GM18519 (cell line): ENCODE results near the gene ADRA1B.
A peak's percentile ranks its signal among the peaks of the same experiment; 100 is the strongest.
"Not testable (repeated sequence)": the region's sequence is repeated elsewhere in the genome, so short reads cannot be mapped to it uniquely, and the experiment has no call there.

ENCODE experiments used
- ATAC-seq: cut with Tn5 transposase; IDR thresholded peaks from one replicate; pipeline ENCODE4 v1.9.1; 2021; ENCODE audit warnings: mild to moderate bottlenecking, moderate library complexity; ENCODE audit not compliant: unreplicated experiment, low FRiP score

Gene ADRA1B

DNA sequence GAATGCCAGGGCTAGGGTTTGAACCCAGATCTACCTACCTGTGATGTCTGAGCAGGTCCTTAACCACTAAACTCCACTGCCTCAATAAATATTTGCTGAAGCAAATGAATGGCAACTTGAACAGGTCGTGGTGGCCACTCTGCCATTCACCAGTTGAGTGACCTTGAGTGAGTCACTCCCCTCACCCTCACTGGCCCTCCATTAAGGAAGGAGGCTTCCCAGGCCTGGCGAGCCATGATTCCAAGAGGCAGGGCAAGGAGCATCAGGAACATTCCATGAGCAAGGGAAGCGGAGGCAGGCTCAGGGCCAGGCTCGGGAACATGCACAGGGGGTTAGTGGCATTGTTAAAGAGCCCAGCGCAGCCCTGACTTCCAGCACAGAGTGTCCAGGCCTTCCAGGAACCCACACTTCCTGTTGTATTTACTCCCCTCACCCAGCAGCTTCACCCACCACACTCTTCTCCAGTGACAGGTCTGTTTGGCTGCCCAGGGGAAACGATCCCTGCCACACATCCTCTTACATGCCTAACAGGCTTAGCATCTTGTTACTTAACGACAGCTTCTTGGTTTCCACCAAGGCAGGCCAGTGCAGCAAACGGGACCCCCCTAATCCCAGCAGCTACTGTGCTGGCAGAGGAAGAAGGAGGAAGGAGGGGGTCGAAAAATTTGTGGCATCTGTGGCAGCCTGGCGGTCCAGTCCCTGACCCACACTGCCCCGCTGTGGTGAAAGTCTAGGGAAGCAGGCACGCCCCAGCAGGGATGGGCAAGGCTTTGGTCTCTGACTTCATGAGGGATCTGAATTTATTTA lies 49.0 kb downstream of the ADRA1B start:
- ATAC-seq: no peak

DNA sequence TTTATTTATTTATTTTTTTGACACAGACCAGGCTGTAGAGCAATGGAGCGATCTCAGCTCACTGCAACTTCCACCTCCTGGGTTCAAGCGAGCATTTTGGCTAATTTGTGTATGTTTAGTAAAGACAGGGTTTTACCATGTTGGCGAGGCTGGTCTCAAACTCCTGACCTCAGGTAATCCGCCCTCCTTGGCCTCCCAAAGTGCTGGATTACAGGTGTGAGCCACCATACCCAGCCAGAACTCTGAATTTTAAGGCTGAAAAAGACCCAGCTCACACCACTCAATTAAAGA lies 49.5 kb downstream of the ADRA1B start:
- ATAC-seq: not testable (repeated sequence)

DNA sequence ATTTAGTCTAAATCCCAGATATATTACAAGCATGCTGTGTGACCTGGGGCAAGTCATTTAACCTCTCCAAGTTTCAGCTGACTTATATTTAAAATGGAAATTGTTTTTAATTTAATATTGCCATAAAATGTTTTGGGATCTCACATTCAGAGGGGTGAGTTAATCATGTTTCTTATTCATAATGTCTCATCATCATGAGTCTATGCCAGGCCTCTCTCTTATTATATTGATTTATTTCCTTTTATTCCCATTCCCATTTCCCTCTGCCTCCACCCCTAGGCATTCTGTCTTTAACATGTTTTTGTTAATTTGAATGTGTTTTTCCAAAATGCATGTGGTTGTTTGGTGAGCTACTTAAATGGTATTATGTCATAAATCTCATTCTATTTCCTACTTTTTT lies 53.7 kb downstream of the ADRA1B start:
- ATAC-seq: no peak

DNA sequence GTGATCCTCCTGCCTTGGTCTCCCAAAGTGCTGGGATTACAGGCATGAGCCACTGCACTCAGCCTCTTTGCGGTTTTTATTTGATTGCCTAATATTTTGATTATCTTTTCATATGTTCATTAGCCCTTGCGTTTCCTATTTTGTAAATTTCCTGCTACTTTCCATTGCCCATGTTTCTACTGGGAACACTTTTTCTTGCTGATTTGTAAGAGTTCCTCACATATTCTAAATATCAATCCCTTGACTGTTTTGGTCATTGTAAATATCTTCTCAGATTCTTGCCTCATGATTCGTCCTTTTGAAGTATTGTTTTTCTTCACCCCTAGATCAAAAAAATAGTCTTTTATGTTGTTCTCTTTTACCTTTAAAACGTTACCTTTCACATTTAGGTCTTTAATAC lies 54.8 kb downstream of the ADRA1B start:
- no peak for ATAC-seq

DNA sequence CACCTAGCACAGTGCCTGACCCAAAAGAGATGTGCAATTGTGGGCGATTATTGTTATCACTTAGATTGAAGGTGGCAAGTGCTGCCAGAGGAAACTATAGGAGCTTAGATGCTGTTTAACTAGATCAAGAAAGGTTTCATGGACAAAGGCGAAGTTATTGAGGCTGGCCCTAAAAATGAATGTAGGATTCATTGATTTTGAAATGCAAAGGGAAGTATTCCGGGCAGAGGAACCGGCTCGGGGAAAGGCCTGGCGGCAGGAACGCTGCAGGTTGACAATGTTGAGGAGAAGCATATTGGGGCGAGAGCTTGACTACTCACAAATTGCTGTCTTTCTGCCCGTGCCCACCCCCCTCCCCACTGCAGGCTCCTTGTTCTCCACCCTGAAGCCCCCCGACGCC lies 55.2 kb downstream of the ADRA1B start:
- no peak for ATAC-seq

DNA sequence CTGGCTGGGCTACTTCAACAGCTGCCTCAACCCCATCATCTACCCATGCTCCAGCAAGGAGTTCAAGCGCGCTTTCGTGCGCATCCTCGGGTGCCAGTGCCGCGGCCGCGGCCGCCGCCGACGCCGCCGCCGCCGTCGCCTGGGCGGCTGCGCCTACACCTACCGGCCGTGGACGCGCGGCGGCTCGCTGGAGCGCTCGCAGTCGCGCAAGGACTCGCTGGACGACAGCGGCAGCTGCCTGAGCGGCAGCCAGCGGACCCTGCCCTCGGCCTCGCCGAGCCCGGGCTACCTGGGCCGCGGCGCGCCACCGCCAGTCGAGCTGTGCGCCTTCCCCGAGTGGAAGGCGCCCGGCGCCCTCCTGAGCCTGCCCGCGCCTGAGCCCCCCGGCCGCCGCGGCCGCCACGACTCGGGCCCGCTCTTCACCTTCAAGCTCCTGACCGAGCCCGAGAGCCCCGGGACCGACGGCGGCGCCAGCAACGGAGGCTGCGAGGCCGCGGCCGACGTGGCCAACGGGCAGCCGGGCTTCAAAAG lies 55.7 kb downstream of the ADRA1B start:
- ATAC-seq: no peak

DNA sequence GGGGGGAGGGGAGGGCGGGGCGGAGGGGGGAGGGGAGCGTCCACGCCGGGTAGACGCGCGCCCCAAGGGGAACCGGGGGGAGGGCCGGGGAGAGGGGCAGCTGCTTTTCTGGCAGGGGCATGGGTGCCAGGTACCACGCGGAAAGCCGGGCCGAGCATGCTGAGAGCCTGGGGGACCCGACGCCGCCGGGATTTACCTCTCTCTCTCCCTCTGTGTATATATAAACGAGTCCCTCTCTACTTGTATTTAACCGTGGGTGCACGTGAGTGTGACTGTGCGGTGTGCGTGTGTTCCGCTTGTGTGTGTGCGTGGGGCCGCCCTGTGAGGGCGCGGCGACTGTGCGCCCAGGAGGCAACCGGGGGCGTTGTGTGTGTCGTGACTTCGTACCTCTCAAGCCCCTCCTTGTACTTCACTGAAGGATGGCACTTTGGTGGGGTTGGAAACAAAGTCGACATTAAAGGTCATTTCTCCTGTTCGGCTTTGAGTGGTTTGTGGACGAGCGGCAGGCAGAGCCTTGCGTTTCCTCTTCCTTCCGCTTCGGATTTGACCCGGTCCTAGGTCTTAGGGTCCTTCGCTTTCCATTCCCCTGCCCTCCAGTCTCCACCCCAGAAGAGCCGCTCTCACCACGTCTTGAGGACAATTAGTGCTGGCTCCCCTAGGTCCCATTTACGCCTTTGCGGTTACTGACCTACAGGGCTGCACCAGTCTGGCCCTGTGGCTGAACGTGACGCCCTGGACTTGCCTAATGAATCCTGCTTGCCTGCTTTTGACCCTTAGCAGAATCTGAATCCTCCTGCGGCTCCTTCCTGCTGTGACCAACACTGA lies 56.5 kb downstream of the ADRA1B start:
- no peak for ATAC-seq

DNA sequence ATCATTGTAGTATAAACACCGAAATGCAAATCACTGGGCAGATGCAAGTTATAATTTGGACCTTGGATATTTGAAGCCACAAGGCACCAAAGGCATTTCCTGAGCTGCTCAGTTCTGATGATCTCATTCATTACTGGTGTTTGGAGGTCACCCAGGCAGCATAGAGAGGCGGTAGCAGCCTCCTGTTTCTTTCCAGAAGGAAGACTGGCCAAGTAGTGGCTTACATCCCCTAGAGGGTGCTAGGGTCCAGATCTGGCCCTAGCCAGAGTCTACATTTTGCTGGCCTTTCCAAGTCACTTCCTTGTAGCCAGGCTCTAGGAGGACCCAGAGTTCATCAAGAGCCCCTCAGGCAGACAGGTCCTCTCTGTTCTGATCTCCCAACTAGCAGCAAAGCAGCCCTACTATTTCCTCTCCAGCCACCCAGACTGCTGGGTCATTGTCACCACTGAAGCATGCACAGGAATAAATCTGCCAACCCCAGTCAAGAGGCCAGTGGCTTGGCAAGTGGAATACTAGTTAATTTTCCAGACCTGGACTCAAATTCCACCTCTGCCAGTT lies 59.3 kb downstream of the ADRA1B start:
- no peak for ATAC-seq

DNA sequence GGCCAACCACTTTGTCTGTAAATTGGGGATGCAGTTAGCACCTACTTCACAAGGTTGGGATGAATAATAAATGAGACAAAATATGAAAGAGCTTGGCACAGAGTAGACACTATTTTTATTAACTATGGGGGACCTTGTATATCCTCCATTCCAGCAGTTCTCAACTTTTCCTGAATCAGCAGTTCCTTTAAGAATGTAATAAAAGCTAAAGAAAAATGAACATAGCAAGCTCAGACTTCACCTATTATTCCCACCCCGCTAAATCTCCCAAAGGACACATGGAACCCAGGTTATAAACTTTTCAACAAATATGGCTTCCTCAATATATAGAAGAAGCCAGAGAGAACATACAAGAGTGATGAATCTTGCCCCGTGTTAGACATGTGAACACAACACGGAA lies 60.6 kb downstream of the ADRA1B start:
- ATAC-seq: no peak

DNA sequence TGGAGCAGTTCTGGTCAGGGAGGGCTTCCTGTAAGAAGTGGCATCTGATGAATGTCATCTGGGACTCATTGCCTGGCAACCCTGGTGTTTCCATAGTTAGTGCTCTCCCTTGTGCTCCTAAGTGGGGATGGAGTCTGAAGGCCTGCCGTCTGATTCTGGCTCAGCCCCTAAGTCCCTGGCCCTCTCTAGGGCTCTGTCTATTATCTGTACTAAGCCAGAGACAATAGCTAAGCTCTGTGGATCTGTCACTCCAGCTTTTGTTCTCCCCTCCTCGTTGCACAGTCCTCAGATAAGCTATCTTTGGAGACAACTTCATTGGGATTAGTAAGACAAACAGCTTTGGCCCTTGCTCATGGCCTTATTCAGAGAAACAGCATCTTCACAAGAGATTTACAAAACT lies 62.1 kb downstream of the ADRA1B start:
- no peak for ATAC-seq

DNA sequence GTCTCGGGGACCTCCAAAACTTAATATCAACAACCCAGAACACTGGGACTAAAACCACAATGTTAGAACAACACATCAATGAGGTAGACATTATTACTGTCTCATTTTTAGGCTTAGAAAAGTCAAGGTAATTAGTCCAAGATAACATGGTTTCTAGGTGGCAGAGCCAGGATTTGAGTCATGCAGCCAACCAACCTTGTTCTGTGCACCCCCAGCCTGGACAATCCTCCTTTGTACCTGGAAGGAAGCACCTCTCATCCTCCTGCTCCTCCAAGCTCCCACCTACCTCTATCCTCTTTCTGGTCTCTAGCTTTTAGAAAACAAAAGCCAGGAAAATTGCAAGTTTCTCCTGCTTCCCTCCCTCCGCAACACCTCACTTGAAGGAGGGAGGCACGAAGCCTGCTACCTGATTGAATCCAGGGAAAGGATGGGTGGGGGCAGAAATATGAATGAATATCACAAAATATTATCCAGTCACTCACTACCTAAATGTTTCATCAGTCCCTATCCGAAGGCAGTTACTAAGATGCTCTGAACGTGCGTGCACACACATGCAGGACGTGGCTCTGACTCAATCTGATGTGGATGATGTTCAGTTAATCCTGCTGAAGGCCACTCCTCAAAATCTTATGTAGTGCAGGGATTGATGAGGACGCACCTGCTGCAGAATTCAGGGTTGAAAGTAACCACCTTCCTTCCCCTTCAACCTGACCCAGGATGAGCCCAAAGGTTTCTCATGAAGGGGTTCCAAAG lies 66.3 kb downstream of the ADRA1B start:
- no peak for ATAC-seq

DNA sequence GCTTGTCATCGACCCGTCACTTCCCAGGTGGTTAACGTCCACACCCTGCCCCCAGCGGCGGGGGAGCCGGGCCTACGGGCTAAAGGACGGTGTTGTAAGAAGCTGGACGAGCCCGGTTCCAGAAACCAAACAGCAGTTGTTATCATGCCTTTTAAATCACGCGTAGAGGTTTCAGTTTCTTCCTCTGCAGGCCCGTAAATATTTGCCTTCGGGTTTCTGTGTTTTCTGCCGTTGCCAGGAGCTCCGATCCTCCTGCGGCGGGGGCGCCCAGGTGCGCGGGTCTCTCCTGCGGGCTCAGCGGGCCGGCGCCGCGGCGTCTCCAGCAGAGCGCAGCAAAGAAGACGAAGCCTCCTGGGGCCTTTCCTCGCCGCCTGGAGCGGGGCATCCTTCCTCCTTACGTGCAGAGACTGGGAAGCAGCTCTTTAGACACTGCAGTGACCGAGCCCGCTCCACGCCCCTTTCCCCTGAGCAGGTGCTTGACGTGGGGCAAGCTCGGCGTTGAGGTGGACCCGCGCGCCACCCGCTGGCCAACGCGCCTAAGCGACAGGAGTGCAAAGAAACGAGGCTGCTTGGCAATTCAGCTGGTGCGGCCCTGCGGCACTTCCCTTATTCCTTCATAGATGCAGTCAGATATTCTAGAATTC lies 70.9 kb downstream of the ADRA1B start:
- ATAC-seq: peak; percentile 78

DNA sequence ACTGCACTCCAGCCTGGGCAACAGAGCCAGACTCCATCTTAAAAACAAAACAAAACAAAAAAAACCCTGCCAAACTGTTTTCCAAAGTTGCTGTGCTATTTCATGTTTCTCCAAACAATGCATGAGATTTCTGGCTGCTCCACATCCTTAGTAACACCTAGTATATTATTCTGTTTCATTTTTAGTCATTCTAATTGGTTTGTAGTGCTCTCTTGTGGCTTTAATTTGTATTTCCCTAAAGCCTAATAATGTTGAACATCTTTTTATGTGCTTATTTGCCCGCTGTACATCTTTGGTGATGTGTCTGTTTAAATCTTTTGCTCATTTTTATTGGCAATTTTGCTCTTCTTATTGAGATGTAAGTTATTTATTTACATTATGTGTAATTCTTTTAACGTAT lies 74.2 kb downstream of the ADRA1B start:
- no peak for ATAC-seq

DNA sequence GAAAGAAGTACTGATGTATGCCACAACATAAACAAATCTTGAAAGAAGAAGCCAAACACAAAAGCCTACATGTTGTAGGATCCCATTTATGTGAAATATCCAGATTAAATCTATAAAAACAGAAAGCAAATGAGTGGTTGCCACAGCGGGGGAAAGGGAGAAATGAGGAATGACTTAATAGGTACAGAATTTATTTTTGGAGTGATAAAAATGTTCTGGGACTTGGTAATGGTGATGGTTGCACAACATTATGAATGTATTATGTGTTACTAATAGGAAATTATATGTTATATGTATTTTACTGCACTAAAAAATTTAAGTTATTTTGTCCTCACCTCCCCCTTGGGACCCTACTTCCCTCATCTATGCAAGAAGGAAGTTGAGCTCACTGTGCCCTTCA lies 76.3 kb downstream of the ADRA1B start:
- ATAC-seq: no peak

DNA sequence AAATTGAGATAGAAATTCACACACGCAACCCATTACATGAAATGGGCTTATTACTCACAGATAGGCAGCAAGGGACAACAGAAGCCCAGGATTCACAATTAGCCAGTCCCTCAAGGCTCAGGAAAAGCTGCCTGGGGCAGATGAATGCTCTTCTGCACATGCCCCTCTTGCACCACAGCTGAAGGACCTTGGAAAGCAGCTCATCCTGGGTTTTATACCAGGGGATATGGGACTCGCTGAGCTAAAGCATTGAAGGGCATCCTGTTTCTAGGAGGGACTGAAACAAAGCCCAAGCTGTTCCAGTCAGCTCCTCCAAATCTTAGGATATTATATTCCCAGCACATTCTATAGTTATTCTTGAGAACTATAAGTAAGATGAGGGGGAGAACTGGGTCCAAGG lies 76.9 kb downstream of the ADRA1B start:
- no peak for ATAC-seq

DNA sequence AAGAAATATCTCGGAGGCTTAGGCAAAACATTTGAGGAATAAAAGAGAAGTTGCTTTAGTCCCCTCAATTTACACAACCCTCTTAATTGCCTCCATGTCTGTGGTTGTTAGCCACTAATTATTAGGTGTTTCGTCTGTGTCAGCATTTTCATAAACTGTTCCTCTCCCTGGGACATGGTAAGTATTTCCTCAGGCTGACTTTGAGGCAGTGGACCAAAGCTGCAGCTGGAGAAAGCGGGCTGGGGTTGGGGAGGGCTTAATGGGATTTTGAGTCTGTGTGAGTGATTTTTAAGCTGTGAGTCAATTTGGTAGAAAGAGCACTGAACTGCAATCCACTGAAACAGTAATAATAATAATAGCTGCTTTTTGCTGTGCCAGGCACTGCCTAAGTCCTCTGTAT lies 79.6 kb downstream of the ADRA1B start:
- ATAC-seq: no peak

DNA sequence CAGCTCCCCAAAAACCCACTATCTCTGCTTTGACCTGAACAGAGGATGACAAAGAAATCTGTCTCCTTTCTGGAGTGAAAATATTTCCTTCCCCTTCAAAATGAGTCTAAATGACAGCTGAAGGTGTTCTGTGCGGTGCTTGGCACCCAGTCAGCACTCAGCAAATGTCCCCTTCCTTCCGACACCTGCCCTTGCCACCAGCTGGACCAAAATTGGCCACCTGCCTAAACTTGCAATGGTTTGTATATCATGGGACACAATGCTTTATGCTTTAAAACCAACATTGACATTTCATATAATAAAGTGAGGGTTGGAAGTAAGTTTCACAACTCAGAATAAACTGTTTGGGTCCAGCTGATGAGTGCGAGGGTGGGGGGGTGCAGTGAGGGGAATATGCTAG lies 85.2 kb downstream of the ADRA1B start:
- ATAC-seq: no peak

DNA sequence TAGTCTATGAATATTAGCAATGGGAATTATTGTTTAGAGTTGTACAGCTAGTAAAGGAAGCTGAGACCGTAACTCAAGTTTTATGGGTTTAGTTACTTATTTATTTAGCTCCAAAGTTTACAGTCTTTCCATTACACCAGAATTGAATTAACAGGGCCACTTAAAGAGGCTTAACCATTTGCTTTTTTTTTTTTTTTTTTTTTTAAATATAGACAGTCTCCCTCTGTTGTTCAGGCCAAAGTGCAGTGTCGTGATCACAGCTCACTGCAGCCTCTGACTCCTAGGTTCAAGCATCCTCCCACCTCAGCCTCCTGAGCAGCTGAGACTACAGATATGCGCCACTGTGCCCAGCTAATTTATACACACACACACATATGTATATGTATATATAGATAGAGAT lies 91.2 kb downstream of the ADRA1B start:
- no peak for ATAC-seq

DNA sequence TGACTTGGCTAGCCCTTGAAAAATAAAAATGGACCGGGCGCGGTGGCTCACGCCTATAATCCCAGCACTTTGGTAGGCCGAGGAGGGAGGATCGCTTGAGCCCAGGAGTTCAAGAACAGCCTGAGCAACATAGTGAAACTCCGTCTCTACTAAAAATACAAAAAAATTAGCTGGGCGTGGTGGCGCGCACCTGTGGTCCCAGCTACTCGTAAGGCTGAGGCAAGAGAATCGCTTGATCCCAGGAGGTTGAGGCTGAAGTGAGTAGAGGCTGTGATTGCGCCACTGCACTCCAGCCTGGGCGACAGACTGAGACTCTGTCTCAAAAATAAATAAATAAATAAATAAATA lies 92.2 kb downstream of the ADRA1B start:
- not testable (repeated sequence) for ATAC-seq

DNA sequence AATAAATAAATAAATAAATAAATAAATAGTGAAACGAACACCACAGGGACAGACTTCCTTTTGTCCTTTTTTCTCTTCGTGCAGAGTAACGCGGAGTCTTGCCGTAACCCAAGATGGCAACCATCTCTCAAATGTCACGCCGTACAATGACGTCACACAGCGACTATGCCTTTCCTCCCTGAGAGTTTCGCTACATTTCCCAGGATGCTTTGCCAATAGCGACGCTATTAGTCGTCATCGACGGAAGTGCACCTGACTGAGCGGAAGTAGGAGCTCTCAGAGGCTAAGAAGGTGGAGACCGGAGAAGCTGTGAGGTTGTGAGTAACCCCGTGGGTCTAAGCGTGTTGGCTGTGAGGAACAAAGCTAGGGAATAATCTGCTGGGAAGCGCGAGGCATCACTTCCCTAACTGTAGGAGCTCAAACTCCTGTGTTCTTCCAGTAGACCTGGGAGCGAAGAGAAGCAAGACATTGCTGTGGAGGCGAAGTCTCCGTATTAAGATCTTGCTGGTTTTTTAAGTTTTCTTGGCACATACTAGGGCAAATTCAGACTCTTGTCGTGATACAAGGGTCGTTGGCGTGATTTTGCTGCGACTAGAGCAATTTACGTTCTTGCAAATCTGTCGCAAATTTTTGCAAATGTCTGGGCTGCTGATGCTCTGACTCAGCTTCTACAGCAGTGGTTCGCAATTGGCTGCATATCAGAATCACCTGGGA lies 92.8 kb downstream of the ADRA1B start, which contains the start of gene TTC1:
Gene TTC1 (plus strand): TSS at position 263 of the 714 bp plus-strand sequence. CDS start 1,390 bp downstream, outside the sequence.
- ATAC-seq: peak; percentile 99
